Transverse colon (tissue), 4 donors: ENCODE results near the gene CTNNAL1.

ENCODE experiments used
- CTCF ChIP-seq, 5 experiments: fragments of 200-600 bp in 3 of 5; fragments of 450-650 bp in 2 of 5; sonication (generic) in 3 of 5; IDR thresholded peaks; 1 replicate in 2 of 5; 2 replicates in 3 of 5; pipeline ENCODE4 v1.5.1; 2016 to 2017; ENCODE audit warnings: antibody characterized with exemption in 5 of 5, inconsistent platforms in 3 of 5, mild to moderate bottlenecking in 2 of 5, moderate library complexity in 1 of 5
- EP300 ChIP-seq: sonication (generic); formaldehyde crosslinking; IDR thresholded peaks from one replicate; pipeline ENCODE4 v1.6.1; 2017; ENCODE audit warnings: antibody characterized with exemption, low read depth
- POLR2A ChIP-seq: fragments of 450-650 bp; IDR thresholded peaks from one replicate; pipeline ENCODE4 v1.6.1; 2016; ENCODE audit warnings: antibody characterized with exemption, mild to moderate bottlenecking, moderate library complexity
- POLR2AphosphoS5 ChIP-seq, 3 donors: sonication (generic); formaldehyde crosslinking; IDR thresholded peaks; one replicate each; pipeline ENCODE4 v1.6.1; 2016; ENCODE audit warnings: antibody characterized with exemption in 3 of 3

- TF ChIP-seq POLR2A (no peak), CTCF (IDR thresholded peaks at IDR 0.05) (no peak), POLR2AphosphoS5 (IDR thresholded peaks at IDR 0.05) (no peak), EP300 (no peak)
Observed at GRCh38 chr9:109002141-109002540, 11.2 kb downstream of the CTNNAL1 start.
